IMR-90 (cell line): ENCODE results near the gene ISOC1. TPM values are rescaled to one million over a fixed set of nuclear protein-coding genes. Genes with fewer than 3 reads are reported as not detected.

Experiments used
- ATAC-seq: fragments of 200-7000 bp; cut with Tn5 transposase; 2 replicates; pipeline ENCODE4 v1.9.1; 2020; ENCODE audit warnings: low read depth, mild to moderate bottlenecking, moderate library complexity
- BruUV-seq: library from RNA; stranded (reverse); fragments of 400-500 nt; replicated peaks from 2 replicates; lab custom pipeline; 2021; lab: Mats Ljungman, UMichigan
- CTCF ChIA-PET: fragments of 300-600 bp; formaldehyde crosslinking; extraction: SDS; loops from one replicate; lab custom pipeline; 2021; ENCODE audit warnings: antibody characterized with exemption; lab: Yijun Ruan, JAX
- POLR2A ChIA-PET: fragments of 300-600 bp; sonication (Branson Sonifier 250); formaldehyde crosslinking; loops from one replicate; lab custom pipeline; 2022; ENCODE audit warnings: antibody characterized with exemption; ENCODE audit not compliant: unreplicated experiment; lab: Charles Lee
- DNase-seq: peaks from one replicate; pipeline ENCODE4 v3.0.0; 2013
- H2AFZ ChIP-seq: replicated peaks from 2 replicates; pipeline ENCODE3; 2013; ENCODE audit warnings: low read length, mild to moderate bottlenecking; ENCODE audit not compliant: poor library complexity
- H2AK5ac ChIP-seq: 2 replicates; pipeline ENCODE4 v1.6.1; 2013; ENCODE audit warnings: low read depth, low read length, inconsistent platforms
- H2AK9ac ChIP-seq: replicated peaks from 2 replicates; pipeline ENCODE3; 2013; ENCODE audit warnings: mild to moderate bottlenecking, low read depth, low read length, moderate library complexity; ENCODE audit not compliant: poor library complexity
- H2BK120ac ChIP-seq: 2 replicates; pipeline ENCODE4 v1.6.1; 2013; ENCODE audit warnings: low read depth, low read length, inconsistent platforms
- H2BK15ac ChIP-seq: 3 replicates; pipeline ENCODE4 v1.6.1; 2013; ENCODE audit warnings: low read depth, low read length, inconsistent platforms
- H2BK20ac ChIP-seq: 2 replicates; pipeline ENCODE4 v1.6.1; 2013; ENCODE audit warnings: low read depth, mild to moderate bottlenecking, inconsistent platforms, low read length, moderate library complexity
- H2BK5ac ChIP-seq: 2 replicates; pipeline ENCODE4 v1.6.1; 2013; ENCODE audit warnings: mild to moderate bottlenecking, low read depth, low read length, inconsistent platforms; ENCODE audit not compliant: poor library complexity, severe bottlenecking
- H3K14ac ChIP-seq: replicated peaks from 2 replicates; pipeline ENCODE4 v1.6.1; 2013; ENCODE audit warnings: low read depth, low read length, inconsistent platforms
- H3K18ac ChIP-seq: 2 replicates; pipeline ENCODE4 v1.6.1; 2013; ENCODE audit warnings: low read depth, low read length, control low read depth
- H3K23ac ChIP-seq: 2 replicates; pipeline ENCODE4 v1.6.1; 2013; ENCODE audit warnings: low read depth, low read length, inconsistent platforms
- H3K27ac ChIP-seq: 2 replicates; pipeline ENCODE4 v1.5.1; 2013; ENCODE audit warnings: mild to moderate bottlenecking, control low read depth, low read length; ENCODE audit not compliant: insufficient read depth
- H3K27me3 ChIP-seq: 2 replicates; pipeline ENCODE4 v1.6.1; 2013; ENCODE audit warnings: low read length; ENCODE audit not compliant: control insufficient read depth, insufficient read depth
- H3K36me3 ChIP-seq: 2 replicates; pipeline ENCODE4 v1.6.1; 2013; ENCODE audit warnings: low read length, mixed read lengths; ENCODE audit not compliant: control insufficient read depth, insufficient read depth
- H3K4ac ChIP-seq: 2 replicates; pipeline ENCODE4 v1.6.1; 2013; ENCODE audit warnings: low read depth, low read length, inconsistent platforms
- H3K4me1 ChIP-seq: 2 replicates; pipeline ENCODE4 v1.6.1; 2013; ENCODE audit warnings: low read length, mixed read lengths; ENCODE audit not compliant: control insufficient read depth, insufficient read depth
- H3K4me2 ChIP-seq: 2 replicates; pipeline ENCODE4 v1.6.1; 2013; ENCODE audit warnings: low read depth, mild to moderate bottlenecking, control low read depth, low read length, moderate library complexity
- H3K4me3 ChIP-seq: 2 replicates; pipeline ENCODE4 v1.5.1; 2013; ENCODE audit warnings: low read depth, mild to moderate bottlenecking, control low read depth, low read length, moderate library complexity; ENCODE audit not compliant: insufficient read depth
- H3K56ac ChIP-seq: 2 replicates; pipeline ENCODE4 v1.6.1; 2013; ENCODE audit warnings: low read length, inconsistent platforms; ENCODE audit not compliant: insufficient read depth; ENCODE audit errors: extremely low read depth
- H3K79me1 ChIP-seq, 2 experiments: 2 replicates each; pipeline ENCODE4 v1.6.1; 2013; ENCODE audit warnings: low read length in 2 of 2, inconsistent platforms in 1 of 2, low read depth in 1 of 2
- H3K9ac ChIP-seq: 2 replicates; pipeline ENCODE4 v1.6.1; 2013; ENCODE audit warnings: low read depth, low read length, control low read depth
- H3K9me1 ChIP-seq: 2 replicates; pipeline ENCODE4 v1.6.1; 2013; ENCODE audit warnings: low read length, inconsistent platforms; ENCODE audit not compliant: insufficient read depth
- H3K9me3 ChIP-seq: 2 replicates; pipeline ENCODE4 v1.6.1; 2013; ENCODE audit warnings: low read length; ENCODE audit not compliant: control insufficient read depth, insufficient read depth
- H4K20me1 ChIP-seq: 2 replicates; pipeline ENCODE4 v1.6.1; 2013; ENCODE audit warnings: low read length, inconsistent platforms; ENCODE audit not compliant: insufficient read depth
- H4K5ac ChIP-seq: 2 replicates; pipeline ENCODE4 v1.6.1; 2013; ENCODE audit warnings: mild to moderate bottlenecking, low read depth, low read length, control low read depth
- H4K8ac ChIP-seq, 2 experiments: 2 replicates each; pipeline ENCODE4 v1.6.1; 2013; ENCODE audit warnings: low read depth in 2 of 2, low read length in 2 of 2, control low read depth in 1 of 2, inconsistent platforms in 1 of 2
- H4K91ac ChIP-seq: 2 replicates; pipeline ENCODE4 v1.6.1; 2013; ENCODE audit warnings: low read depth, low read length, inconsistent platforms; ENCODE audit not compliant: insufficient read depth
- CEBPB ChIP-seq: IDR thresholded peaks from 2 replicates; pipeline ENCODE4 v1.6.1; 2012; ENCODE audit warnings: low read depth, low read length, improper control_type of control experiment
- CTCF ChIP-seq: conservative IDR thresholded peaks from 2 replicates; pipeline ENCODE4 v1.5.1; 2012; ENCODE audit warnings: mild to moderate bottlenecking, low read depth, low read length, improper control_type of control experiment
- ELK1 ChIP-seq: fragments of 150-350 bp; IDR thresholded peaks from 2 replicates; pipeline ENCODE4 v1.6.1; 2016; ENCODE audit warnings: low read depth, mild to moderate bottlenecking, low read length, moderate library complexity, borderline replicate concordance
- MAFK ChIP-seq: IDR thresholded peaks from 2 replicates; pipeline ENCODE4 v1.6.1; 2012; ENCODE audit warnings: low read depth, low read length, improper control_type of control experiment
- MAZ ChIP-seq: IDR thresholded peaks from 2 replicates; pipeline ENCODE4 v1.6.1; 2012; ENCODE audit warnings: low read depth, mild to moderate bottlenecking, low read length, improper control_type of control experiment, moderate library complexity, borderline replicate concordance
- MXI1 ChIP-seq: IDR thresholded peaks from 2 replicates; pipeline ENCODE4 v1.6.1; 2012; ENCODE audit warnings: low read depth, mild to moderate bottlenecking, low read length, moderate library complexity, borderline replicate concordance
- POLR2A ChIP-seq: IDR thresholded peaks from 2 replicates; pipeline ENCODE4 v1.6.1; 2012; ENCODE audit warnings: mild to moderate bottlenecking, low read depth, low read length
- RAD21 ChIP-seq: IDR thresholded peaks from 2 replicates; pipeline ENCODE4 v1.6.1; 2012; ENCODE audit warnings: low read length, improper control_type of control experiment
- RCOR1 ChIP-seq: IDR thresholded peaks from 2 replicates; pipeline ENCODE4 v1.6.1; 2012; ENCODE audit warnings: mild to moderate bottlenecking, low read length, improper control_type of control experiment; ENCODE audit not compliant: insufficient replicate concordance
- RFX5 ChIP-seq: IDR thresholded peaks from 2 replicates; pipeline ENCODE4 v1.8.0; 2012; ENCODE audit warnings: low read depth, mild to moderate bottlenecking, low read length, moderate library complexity
- SMC3 ChIP-seq: fragments of 150-350 bp; IDR thresholded peaks from 2 replicates; pipeline ENCODE4 v1.6.1; 2016; ENCODE audit warnings: low read depth, mild to moderate bottlenecking, antibody characterized with exemption, low read length, moderate library complexity
- USF2 ChIP-seq: fragments of 150-350 bp; IDR thresholded peaks from 2 replicates; pipeline ENCODE4 v1.6.1; 2017; ENCODE audit warnings: mild to moderate bottlenecking, antibody characterized with exemption, low read length, low read depth
- WGBS, 2 experiments: methylation state at CpG; one replicate each; pipeline versions ENCODE4 v1.1.5 to v1.1.7; 2013; ENCODE audit warnings: missing lambda C conversion rate in 2 of 2; ENCODE audit not compliant: insufficient read length in 1 of 2; ENCODE audit errors: extremely low coverage in 2 of 2; 5-methylcytosine and 5-hydroxymethylcytosine counted together
- dilution Hi-C: fragments of 300-500 bp; cut with HindIII; formaldehyde crosslinking; loops from one replicate; pipeline ENCODE4 v1.14.3; 2018; ENCODE audit warnings: low sequenced_read_pairs; ENCODE audit not compliant: unreplicated experiment
- in situ Hi-C: fragments of 300-500 bp; cut with MboI; formaldehyde crosslinking; loops from 3 replicates; pipeline ENCODE4 v1.14.3; 2019; ENCODE audit warnings: low sequenced_read_pairs, inconsistent platforms, mixed read lengths
- intact Hi-C: fragments of 100-400 bp; cut with micrococcal nuclease; formaldehyde crosslinking; loops from 2 replicates; pipeline ENCODE4 v1.10.0; 2022
- polyA plus RNA-seq, 3 experiments: library from polyadenylated mRNA; depleted of rRNA; stranded (reverse); fragments of >200 nt; gene quantifications; 2 replicates each; pipeline ENCODE4 v1.2.3, GENCODE V29; 2012; ENCODE audit warnings: low replicate concordance in 1 of 3
- total RNA-seq: library from RNA; depleted of rRNA; stranded (reverse); fragments of >200 nt; gene quantifications from 2 replicates; pipeline ENCODE4 v1.2.3, GENCODE V29; 2012

The ISOC1 gene
- total and polyA plus RNA-seq, 2 of the 4 experiments (the other 2 are of a cell fraction) = 10.8 to 11.6 TPM

- H3K9me1 ChIP-seq = no peaks in the 10 kb centered on the region
- intact Hi-C loops (no loop called here), in situ Hi-C loops (no loop called here), dilution Hi-C loops (no loop called here)
- H3K9ac ChIP-seq = no peak overlapping the region
- H2AK5ac ChIP-seq = no peak overlapping the region
- no peak overlapping the region for H2BK20ac ChIP-seq
- TF ChIP-seq RAD21 = no peak
- TF ChIP-seq SMC3 = no peak
- no peak for TF ChIP-seq RFX5
- no peak for TF ChIP-seq MXI1
- no peak for TF ChIP-seq RCOR1
- no peak for TF ChIP-seq USF2
- TF ChIP-seq MAZ = no peak
- no peak for TF ChIP-seq CTCF
- no peak for TF ChIP-seq CEBPB
- TF ChIP-seq POLR2A = no peak
- TF ChIP-seq MAFK = no peak
- no peak for TF ChIP-seq ELK1
- H2AK9ac ChIP-seq = no peak overlapping the region
- H2AFZ ChIP-seq = no peak overlapping the region
- H2BK120ac ChIP-seq = no peak overlapping the region
- H3K27me3 ChIP-seq = no peaks in the 10 kb centered on the region
- peaks cover 4% of the 10 kb centered on the region; the same call in 1 of the 2 replicates for H3K4me1 ChIP-seq
- WGBS, 2 experiments = no CpG with 5 or more reads among the region's 3 CpGs
- H3K79me1 ChIP-seq = peaks cover 10 to 24% of the 10 kb centered on the region in 2 experiments
- H3K36me3 ChIP-seq = no peaks in the 10 kb centered on the region
- no peak overlapping the region for H3K27ac ChIP-seq
- H3K4ac ChIP-seq = no peak overlapping the region
- H4K91ac ChIP-seq = no peak overlapping the region
- H3K9me3 ChIP-seq = no peaks in the 10 kb centered on the region
- H3K56ac ChIP-seq = no peak overlapping the region
- no peak overlapping the region for H3K23ac ChIP-seq
- DNase-seq (no peak), ATAC-seq (no peak)
- no peak overlapping the region for H2BK5ac ChIP-seq
- POLR2A ChIA-PET = no interaction called here
- H2BK15ac ChIP-seq = no peak overlapping the region
- BruUV-seq = no TSS peak
- H3K14ac ChIP-seq = no peak overlapping the region
- CTCF ChIA-PET = interaction anchor here (0.6 kb wide), 1 partner anchor 28 kb away, joined by 3 read pairs; no protein-coding TSS in a partner anchor
- no peaks in the 10 kb centered on the region for H4K20me1 ChIP-seq
- no peak overlapping the region for H3K18ac ChIP-seq
- H3K4me3 ChIP-seq = no peak overlapping the region
- H3K4me2 ChIP-seq = no peak overlapping the region
- no peak overlapping the region for H4K5ac ChIP-seq
- no peak overlapping the region for H4K8ac ChIP-seq
Observed at GRCh38 chr5:129098488-129099183, 4.1 kb downstream of the ISOC1 start.
